Brain microvascular endothelial cell (primary cell): Measurements from ENCODE around the gene BARHL1.
A peak's percentile ranks its signal among the peaks of the same experiment; 100 is the strongest.

Source experiments
- DNase-seq: peaks from one replicate; pipeline ENCODE4 v3.0.0-alpha.2; 2020
- H3K27ac ChIP-seq: fragments of 250-450 bp; sonication (Bioruptor Pico); 2 replicates; pipeline ENCODE4 v1.5.1; 2020; ENCODE audit warnings: mild to moderate bottlenecking, moderate library complexity
- H3K27me3 ChIP-seq: fragments of 250-450 bp; sonication (Bioruptor Pico); replicated peaks from 2 replicates; pipeline ENCODE4 v1.5.1; 2020; ENCODE audit warnings: mild to moderate bottlenecking
- H3K36me3 ChIP-seq: fragments of 250-450 bp; sonication (Bioruptor Pico); replicated peaks from 2 replicates; pipeline ENCODE4 v1.5.1; 2020; ENCODE audit warnings: mild to moderate bottlenecking
- H3K4me3 ChIP-seq: 2 replicates; pipeline ENCODE4 v1.5.1; 2011; ENCODE audit warnings: low read depth, mild to moderate bottlenecking, control low read depth, low read length, moderate library complexity
- CTCF ChIP-seq: IDR thresholded peaks from 2 replicates; pipeline ENCODE4 v1.5.1; 2011; ENCODE audit warnings: low read depth, mild to moderate bottlenecking, moderate library complexity, low read length, control low read depth, inconsistent platforms; ENCODE audit errors: missing control alignments
- in situ Hi-C: cut with HindIII; loops from 2 replicates; pipeline ENCODE4 v1.10.0; 2017; ENCODE audit warnings: low sequenced_read_pairs, low pct_ligation_motif_present

Gene BARHL1

GRCh38 chr9:132627106-132627505 lies 44.7 kb downstream of the BARHL1 start:
- in situ Hi-C loops: no loop called here

GRCh38 chr9:132627594-132627993 lies 45.2 kb downstream of the BARHL1 start:
- in situ Hi-C loops: no loop called here
- Histone ChIP-seq H3K27me3 (no peaks in the 10 kb centered on the region), H3K27ac (no peak overlapping the region), H3K36me3 (peaks cover 36% of the 10 kb centered on the region), H3K4me3 (no peak overlapping the region)
- no peak for TF ChIP-seq CTCF
- no peak for DNase-seq

More at GRCh38 chr9:132627106-132627505, 44.7 kb downstream of the BARHL1 start:
- Histone ChIP-seq H3K27me3 (no peaks in the 10 kb centered on the region), H3K27ac (no peak overlapping the region), H3K36me3 (peaks cover 39% of the 10 kb centered on the region), H3K4me3 (no peak overlapping the region)
- DNase-seq: no peak
- no peak for TF ChIP-seq CTCF

- DNase-seq: no peak
- no peak overlapping the region for H3K27ac ChIP-seq
- in situ Hi-C loops: no loop called here
- H3K27me3 ChIP-seq: no peaks in the 10 kb centered on the region
- no peak for TF ChIP-seq CTCF
- H3K4me3 ChIP-seq: no peak overlapping the region
- H3K36me3 ChIP-seq: peaks cover 34% of the 10 kb centered on the region
Measured at GRCh38 chr9:132628746-132629145, 46.3 kb downstream of the BARHL1 start.

GRCh38 chr9:132630116-132630515 lies 47.7 kb downstream of the BARHL1 start:
- H3K4me3 ChIP-seq: no peak overlapping the region
- in situ Hi-C loops: no loop called here
- TF ChIP-seq CTCF: no peak
- no peaks in the 10 kb centered on the region for H3K27me3 ChIP-seq
- H3K27ac ChIP-seq: no peak overlapping the region
- peaks cover 34% of the 10 kb centered on the region for H3K36me3 ChIP-seq
- no peak for DNase-seq

- in situ Hi-C loops: no loop called here
- H3K27ac ChIP-seq: no peak overlapping the region
- no peak for TF ChIP-seq CTCF
- H3K36me3 ChIP-seq: peaks cover 34% of the 10 kb centered on the region
- no peak overlapping the region for H3K4me3 ChIP-seq
- no peak for DNase-seq
- H3K27me3 ChIP-seq: no peaks in the 10 kb centered on the region
Measured at GRCh38 chr9:132630811-132631210, 48.4 kb downstream of the BARHL1 start.

- no peaks in the 10 kb centered on the region for H3K27me3 ChIP-seq
- in situ Hi-C loops: no loop called here
- peak; percentile 52 for TF ChIP-seq CTCF
- H3K4me3 ChIP-seq: no peak overlapping the region
- peaks cover 32% of the 10 kb centered on the region for H3K36me3 ChIP-seq
- peak; percentile 80 for DNase-seq
- peak overlapping the region; percentile 71 for H3K27ac ChIP-seq
Measured at GRCh38 chr9:132631280-132631679, 48.9 kb downstream of the BARHL1 start.
